H9 (cell line): ENCODE measurements around the gene GPATCH1. TPM values are rescaled to one million over a fixed set of nuclear protein-coding genes. Genes with fewer than 3 reads are reported as not detected.

Source experiments
- DNase-seq: peaks from one replicate; pipeline ENCODE4 v3.0.0-alpha.2; 2017
- H2AFZ ChIP-seq: one replicate; pipeline ENCODE4 v1.6.1; 2013; ENCODE audit warnings: mild to moderate bottlenecking, low read length, control low read depth, moderate library complexity
- H2AK5ac ChIP-seq: 2 replicates; pipeline ENCODE4 v1.6.1; 2013; ENCODE audit warnings: low read length, control low read depth, mixed read lengths; ENCODE audit not compliant: insufficient read length
- H2BK120ac ChIP-seq: one replicate; pipeline ENCODE4 v1.6.1; 2013; ENCODE audit warnings: low read depth, mild to moderate bottlenecking, low read length, control low read depth, inconsistent platforms; ENCODE audit not compliant: poor library complexity, severe bottlenecking
- H2BK12ac ChIP-seq: 2 replicates; pipeline ENCODE4 v1.6.1; 2013; ENCODE audit warnings: low read length, control low read depth, mixed read lengths, low read depth; ENCODE audit not compliant: insufficient read length
- H2BK15ac ChIP-seq: 2 replicates; pipeline ENCODE4 v1.6.1; 2013; ENCODE audit warnings: low read depth, low read length, control low read depth
- H2BK20ac ChIP-seq: one replicate; pipeline ENCODE4 v1.6.1; 2013; ENCODE audit warnings: low read depth, mild to moderate bottlenecking, low read length, control low read depth, inconsistent platforms; ENCODE audit not compliant: poor library complexity, severe bottlenecking
- H2BK5ac ChIP-seq: 2 replicates; pipeline ENCODE4 v1.6.1; 2013; ENCODE audit warnings: low read length, control low read depth, mixed read lengths; ENCODE audit not compliant: insufficient read length
- H3K14ac ChIP-seq: 2 replicates; pipeline ENCODE4 v1.6.1; 2013; ENCODE audit warnings: low read length, control low read depth; ENCODE audit not compliant: insufficient read depth
- H3K18ac ChIP-seq: 2 replicates; pipeline ENCODE4 v1.6.1; 2013; ENCODE audit warnings: low read depth, mild to moderate bottlenecking, mixed read lengths, low read length, control low read depth; ENCODE audit not compliant: insufficient read length
- H3K23ac ChIP-seq: 2 replicates; pipeline ENCODE4 v1.6.1; 2013; ENCODE audit warnings: low read length, control low read depth, mixed read lengths, low read depth; ENCODE audit not compliant: insufficient read length
- H3K23me2 ChIP-seq: 2 replicates; pipeline ENCODE4 v1.6.1; 2013; ENCODE audit warnings: low read depth, mild to moderate bottlenecking, mixed read lengths, low read length, control low read depth; ENCODE audit not compliant: insufficient read length, poor library complexity, severe bottlenecking
- H3K27ac ChIP-seq: 2 replicates; pipeline ENCODE4 v1.5.1; 2013; ENCODE audit warnings: low read length, control low read depth, mixed read lengths, low read depth; ENCODE audit not compliant: insufficient read length
- H3K27me3 ChIP-seq: 2 replicates; pipeline ENCODE4 v1.6.1; 2013; ENCODE audit warnings: low read length, control low read depth, inconsistent platforms; ENCODE audit not compliant: insufficient read depth
- H3K4ac ChIP-seq: 2 replicates; pipeline ENCODE4 v1.6.1; 2013; ENCODE audit warnings: low read depth, mild to moderate bottlenecking, control low read depth, inconsistent platforms, low read length, moderate library complexity
- H3K4me1 ChIP-seq: 2 replicates; pipeline ENCODE4 v1.6.1; 2013; ENCODE audit warnings: low read length, control low read depth, inconsistent platforms; ENCODE audit not compliant: insufficient read depth
- H3K4me2 ChIP-seq: 2 replicates; pipeline ENCODE4 v1.6.1; 2013; ENCODE audit warnings: low read length, control low read depth, mixed read lengths; ENCODE audit not compliant: insufficient read length, insufficient read depth
- H3K56ac ChIP-seq: 2 replicates; pipeline ENCODE4 v1.6.1; 2013; ENCODE audit warnings: low read depth, mild to moderate bottlenecking, mixed read lengths, low read length, control low read depth; ENCODE audit not compliant: insufficient read length
- H3K79me1 ChIP-seq: 2 replicates; pipeline ENCODE4 v1.6.1; 2013; ENCODE audit warnings: low read depth, mild to moderate bottlenecking, moderate library complexity, low read length, control low read depth, inconsistent platforms; ENCODE audit not compliant: insufficient read depth, poor library complexity, severe bottlenecking
- H3K79me2 ChIP-seq: 2 replicates; pipeline ENCODE4 v1.6.1; 2013; ENCODE audit warnings: low read length, control low read depth, inconsistent platforms; ENCODE audit not compliant: insufficient read depth
- H3K9ac ChIP-seq: 2 replicates; pipeline ENCODE4 v1.6.1; 2013; ENCODE audit warnings: low read length, control low read depth, mixed read lengths; ENCODE audit not compliant: insufficient read length; ENCODE audit errors: extremely low read depth
- H3K9me3 ChIP-seq: one replicate; pipeline ENCODE4 v1.6.1; 2013; ENCODE audit warnings: low read depth, low read length, inconsistent platforms; ENCODE audit not compliant: control insufficient read depth
- H3T11ph ChIP-seq: one replicate; pipeline ENCODE4 v1.6.1; 2013; ENCODE audit warnings: mild to moderate bottlenecking, low read length, control low read depth, inconsistent platforms
- H4K20me1 ChIP-seq: one replicate; pipeline ENCODE4 v1.6.1; 2013; ENCODE audit not compliant: control insufficient read depth, insufficient read length, insufficient read depth
- H4K5ac ChIP-seq: 2 replicates; pipeline ENCODE4 v1.6.1; 2013; ENCODE audit warnings: low read depth, mild to moderate bottlenecking, mixed read lengths, low read length, control low read depth; ENCODE audit not compliant: insufficient read length
- H4K8ac ChIP-seq: replicated peaks from 2 replicates; pipeline ENCODE4 v1.6.1; 2013; ENCODE audit warnings: low read length, control low read depth, mixed read lengths, low read depth; ENCODE audit not compliant: insufficient read length
- H4K91ac ChIP-seq: 2 replicates; pipeline ENCODE4 v1.6.1; 2013; ENCODE audit warnings: low read depth, mild to moderate bottlenecking, moderate library complexity, mixed read lengths, low read length, control low read depth; ENCODE audit not compliant: insufficient read length
- H3K27ac Mint-ChIP-seq, 3 experiments: 2 replicates in 2 of 3; 3 replicates in 1 of 3; pipeline ENCODE4 v1.8.0; 2020 to 2021; ENCODE audit warnings: mixed read lengths in 3 of 3, mild to moderate bottlenecking in 1 of 3, moderate library complexity in 1 of 3
- H3K27me3 Mint-ChIP-seq: 2 replicates; pipeline ENCODE4 v1.8.0; 2021; ENCODE audit warnings: low read depth, mild to moderate bottlenecking, moderate library complexity, mixed read lengths
- H3K36me3 Mint-ChIP-seq, 3 experiments: 2 replicates in 2 of 3; 3 replicates in 1 of 3; pipeline ENCODE4 v1.8.0; 2020 to 2021; ENCODE audit warnings: low read depth in 3 of 3, mixed read lengths in 3 of 3; ENCODE audit not compliant: insufficient read depth in 1 of 3
- H3K4me1 Mint-ChIP-seq, 2 experiments: 2 replicates each; pipeline ENCODE4 v1.8.0; 2020; ENCODE audit warnings: mixed read lengths in 2 of 2
- H3K4me3 Mint-ChIP-seq, 2 experiments: 2 replicates in 1 of 2; 3 replicates in 1 of 2; pipeline ENCODE4 v1.8.0; 2020 to 2021; ENCODE audit warnings: mild to moderate bottlenecking in 2 of 2, mixed read lengths in 2 of 2, moderate library complexity in 1 of 2
- H3K9me3 Mint-ChIP-seq, 2 experiments: 2 replicates in 1 of 2; 3 replicates in 1 of 2; pipeline ENCODE4 v1.8.0; 2020; ENCODE audit warnings: mild to moderate bottlenecking in 2 of 2, mixed read lengths in 2 of 2, moderate library complexity in 1 of 2
- CTCF ChIP-seq: fragments of 200-600 bp; sonication (generic); conservative IDR thresholded peaks from 3 replicates; pipeline ENCODE4 v1.8.0; 2021; ENCODE audit warnings: antibody characterized with exemption, mild to moderate bottlenecking
- WGBS: extraction: QIAGEN DNeasy Blood & Tissue Kit; methylation state at CpG from one replicate; pipeline ENCODE4 v1.1.7; 2013; ENCODE audit warnings: missing lambda C conversion rate, low lambda C conversion rate, mixed read lengths; ENCODE audit not compliant: insufficient read length; ENCODE audit errors: extremely low coverage; 5-methylcytosine and 5-hydroxymethylcytosine counted together
- total RNA-seq: library from RNA; stranded (reverse); gene quantifications from 2 replicates; pipeline ENCODE4 v1.2.1, GENCODE V29; 2021

GPATCH1 gene
- total RNA-seq, 1 experiment from 2014 or later = 11.7 TPM

GRCh38 chr19:33086955-33087354 is 6.0 kb downstream of the GPATCH1 start:
- no peak overlapping the region for H3K9ac ChIP-seq
- H3K4ac ChIP-seq = no peak overlapping the region
- no peaks in the 10 kb centered on the region for H3K23me2 ChIP-seq

More at GRCh38 chr19:33086955-33087354, 6.0 kb downstream of the GPATCH1 start:
- peaks cover 8 to 9% of the 10 kb centered on the region in 2 experiments for H3K4me1 Mint-ChIP-seq
- no peak overlapping the region for H4K91ac ChIP-seq
- no peak overlapping the region for H3K56ac ChIP-seq
- no peaks in the 10 kb centered on the region for H3K4me1 ChIP-seq
- no peak overlapping the region for H3K23ac ChIP-seq
- no peak overlapping the region for H3K27ac Mint-ChIP-seq
- 100% methylated on average over 1 of the region's 1 CpG for WGBS
- no peak overlapping the region for H2BK20ac ChIP-seq
- no peak for DNase-seq
- H2BK120ac ChIP-seq = no peak overlapping the region
- no peak overlapping the region for H3K18ac ChIP-seq
- H3K9me3 ChIP-seq = no peaks in the 10 kb centered on the region
- H3K27ac ChIP-seq = no peak overlapping the region
- H3K4me2 ChIP-seq = no peak overlapping the region
- H3K27me3 ChIP-seq = no peaks in the 10 kb centered on the region
- no peak overlapping the region for H2BK12ac ChIP-seq
- H3T11ph ChIP-seq = no peak overlapping the region
- no peaks in the 10 kb centered on the region for H3K9me3 Mint-ChIP-seq
- no peak overlapping the region for H2AK5ac ChIP-seq
- H2BK5ac ChIP-seq = no peak overlapping the region
- H4K5ac ChIP-seq = no peak overlapping the region
- no peak overlapping the region for H3K14ac ChIP-seq
- H3K27me3 Mint-ChIP-seq = no peaks in the 10 kb centered on the region
- peaks cover 4 to 29% (median 26%) of the 10 kb centered on the region in 3 experiments; a peak in 6 of 7 replicates for H3K36me3 Mint-ChIP-seq
- no peaks in the 10 kb centered on the region for H3K79me2 ChIP-seq
- no peak overlapping the region for H2AFZ ChIP-seq
- no peak overlapping the region for H3K4me3 Mint-ChIP-seq
- no peaks in the 10 kb centered on the region for H4K20me1 ChIP-seq
- no peak overlapping the region for H4K8ac ChIP-seq
- no peak for TF ChIP-seq CTCF
- no peak overlapping the region for H2BK15ac ChIP-seq
- no peaks in the 10 kb centered on the region for H3K79me1 ChIP-seq
